ENCODE results near the gene C3.
"Not testable (repeated sequence)": the region's sequence is repeated elsewhere in the genome, so short reads cannot be mapped to it uniquely, and the experiment has no call there.

C3 gene

GRCh38 chr19:6713773-6714692 is 6.4 kb downstream of the C3 start:
- DNase-seq (ENCODE audit: low spot score) (no peak), FAIRE-seq (no peak)

GRCh38 chr19:6712692-6713670 is 7.5 kb downstream of the C3 start:
- no peak for FAIRE-seq
- no peak for DNase-seq (ENCODE audit: low spot score)

DNA sequence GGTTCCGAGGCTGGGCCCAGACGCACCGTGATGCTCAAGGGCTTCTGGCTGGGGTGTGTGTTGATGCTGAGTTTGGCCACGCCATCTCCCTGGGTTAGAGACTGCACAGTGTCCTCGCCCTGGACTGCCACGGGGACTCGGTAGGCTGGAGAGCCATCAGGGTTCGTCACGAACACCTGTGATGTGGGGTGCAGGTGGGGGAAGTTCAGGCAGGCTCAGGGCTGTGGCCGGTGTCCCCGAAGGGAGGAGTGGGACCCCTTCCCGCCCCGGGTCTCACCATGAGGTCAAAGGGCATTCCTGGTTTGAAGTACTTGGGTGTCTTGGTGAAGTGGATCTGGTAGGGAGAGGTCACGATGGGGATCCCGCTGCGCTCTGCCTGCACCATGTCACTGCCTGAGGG is 8.2 kb downstream of the C3 start:
- FAIRE-seq (no peak), DNase-seq (ENCODE audit: low spot score) (no peak)

DNA sequence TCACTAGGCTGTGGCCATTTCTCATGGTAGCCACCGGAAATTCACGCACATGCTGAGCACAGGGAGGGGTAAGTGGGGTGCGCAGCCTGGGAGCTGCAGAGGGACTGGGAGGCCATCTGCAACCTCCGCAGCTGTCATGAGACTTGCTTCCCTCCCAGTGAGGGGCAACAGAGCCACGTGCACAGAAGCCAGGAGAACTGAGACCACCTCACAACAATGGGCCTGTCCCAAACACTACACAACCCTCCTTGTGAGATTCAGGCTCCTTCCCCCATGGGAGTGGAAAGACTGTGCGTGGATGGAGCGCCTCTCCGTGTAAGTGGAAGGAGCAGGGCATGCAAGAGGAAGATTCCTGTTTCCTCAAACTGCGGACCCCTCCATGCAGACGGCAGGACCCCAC is 8.8 kb downstream of the C3 start:
- FAIRE-seq (no peak), DNase-seq (ENCODE audit: low spot score) (no peak)

GRCh38 chr19:6711078-6711361 is 9.4 kb downstream of the C3 start:
- DNase-seq (ENCODE audit: low spot score) (no peak), FAIRE-seq (no peak)

- DNase-seq (ENCODE audit: low spot score): no peak
- FAIRE-seq: no peak
Observed at GRCh38 chr19:6710273-6711077, 10.0 kb downstream of the C3 start.

GRCh38 chr19:6709549-6709948 is 10.9 kb downstream of the C3 start:
- no peak for DNase-seq (ENCODE audit: low spot score)
- no peak for FAIRE-seq

- not testable (repeated sequence) for FAIRE-seq; DNase-seq (ENCODE audit: low spot score)
Observed at GRCh38 chr19:6708913-6709312, 11.5 kb downstream of the C3 start.

DNA sequence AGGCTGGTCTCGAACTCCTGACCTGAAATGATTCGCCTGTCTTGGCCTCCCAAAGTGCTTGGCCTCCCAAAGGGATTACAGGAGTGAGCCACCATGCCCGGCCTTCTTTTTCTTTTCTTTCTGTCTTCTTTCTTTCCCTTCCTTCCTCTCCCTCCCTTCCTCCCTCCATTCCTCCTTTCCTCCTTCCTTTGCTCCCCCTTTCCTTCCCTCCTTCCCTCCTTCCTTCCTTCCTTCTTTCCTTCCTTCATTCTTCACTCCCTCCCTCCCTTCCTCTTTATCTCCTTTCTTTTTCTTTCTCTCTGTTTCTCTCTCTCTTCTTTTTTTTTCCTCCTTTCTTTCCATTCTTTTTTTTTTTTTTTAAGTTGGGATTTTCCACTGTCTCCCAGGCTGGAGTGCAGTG is 12.1 kb downstream of the C3 start:
- no peak for DNase-seq (ENCODE audit: low spot score)
- no peak for FAIRE-seq

GRCh38 chr19:6707658-6708018 is 12.8 kb downstream of the C3 start:
- no peak for FAIRE-seq

GRCh38 chr19:6707011-6707657 is 13.3 kb downstream of the C3 start:
- DNase-seq (ENCODE audit: low spot score) (no peak), FAIRE-seq (no peak)

More at GRCh38 chr19:6707658-6708018, 12.8 kb downstream of the C3 start:
- no peak for DNase-seq (ENCODE audit: low spot score)

DNA sequence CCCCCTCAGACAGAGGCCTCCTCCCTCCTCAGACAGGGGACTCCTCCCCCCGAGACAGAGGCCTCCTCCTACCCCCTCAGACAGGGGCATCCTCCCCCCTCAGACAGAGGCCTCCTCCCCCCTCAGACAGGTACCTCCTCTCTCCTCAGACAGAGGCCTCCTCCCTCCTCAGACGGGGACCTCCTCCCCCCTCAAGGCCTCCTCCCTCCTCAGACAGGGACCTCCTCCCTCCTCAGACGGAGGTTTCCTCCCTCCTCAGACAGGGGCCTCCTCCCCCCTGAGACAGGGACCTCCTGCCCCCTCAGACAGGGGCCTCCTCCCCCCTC is 13.9 kb downstream of the C3 start:
- no peak for DNase-seq (ENCODE audit: low spot score)
- no peak for FAIRE-seq

- DNase-seq (ENCODE audit: low spot score): no peak
- FAIRE-seq: no peak
Observed at GRCh38 chr19:6705931-6706632, 14.4 kb downstream of the C3 start.

DNA sequence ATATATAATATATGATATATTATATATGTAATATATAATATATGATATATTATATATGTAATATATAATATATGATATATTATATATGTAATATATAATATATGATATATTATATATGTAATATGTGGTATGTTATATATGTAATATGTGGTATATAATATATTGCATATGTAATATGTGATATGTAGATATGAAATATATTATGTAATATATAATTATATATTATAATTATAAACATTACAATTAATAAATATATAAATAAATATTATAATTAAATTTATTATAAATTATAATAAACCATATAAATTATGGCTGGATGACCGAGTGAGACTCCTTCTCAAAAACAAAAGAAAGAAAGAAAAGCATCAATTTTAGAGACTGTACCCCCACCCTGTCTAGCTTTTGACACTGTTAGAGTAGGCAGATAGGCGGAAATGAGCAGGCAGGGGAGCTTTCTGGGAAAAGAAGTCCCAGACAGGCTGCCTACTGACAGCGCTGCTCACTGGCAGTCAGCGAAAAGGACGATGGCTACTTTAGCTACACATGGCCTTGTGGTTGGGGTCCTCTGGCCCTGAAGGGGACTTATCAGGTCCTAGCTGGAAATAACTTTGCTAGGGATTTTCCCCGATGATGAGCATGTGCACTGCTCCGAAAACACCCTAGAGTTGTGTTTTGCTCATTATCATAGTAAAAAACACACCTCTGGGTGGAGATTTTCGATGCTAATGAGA is 19.7 kb downstream of the C3 start:
- DNase-seq (ENCODE audit: low spot score): no peak
- no peak for FAIRE-seq

- DNase-seq (ENCODE audit: low spot score) (no peak), FAIRE-seq (no peak)
Observed at GRCh38 chr19:6699935-6700334, 20.5 kb downstream of the C3 start.

DNA sequence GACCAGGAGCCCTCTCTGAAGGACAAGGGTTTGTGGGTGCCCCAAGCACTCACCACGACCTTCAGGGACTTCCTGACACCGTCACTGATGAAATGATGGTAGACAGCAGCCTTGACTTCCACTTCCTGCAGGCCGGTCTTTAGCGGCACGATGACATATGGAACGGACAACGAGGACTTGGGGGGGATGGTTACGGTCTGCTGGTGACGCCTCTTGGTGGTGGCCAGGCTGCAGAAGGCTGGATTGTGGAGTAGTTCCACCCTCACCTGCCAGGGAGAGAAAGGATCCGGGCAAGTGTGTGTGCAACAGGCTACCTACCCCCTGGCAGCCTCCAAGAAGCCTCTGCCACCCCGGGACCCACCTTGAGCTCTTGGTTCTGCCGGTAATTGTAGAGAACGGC is 23.2 kb downstream of the C3 start:
- FAIRE-seq (no peak), DNase-seq (ENCODE audit: low spot score) (no peak)

- FAIRE-seq: no peak
- DNase-seq (ENCODE audit: low spot score): no peak
Observed at GRCh38 chr19:6696239-6696820, 24.1 kb downstream of the C3 start.

GRCh38 chr19:6694147-6694815 is 26.2 kb downstream of the C3 start:
- FAIRE-seq: no peak
- DNase-seq (ENCODE audit: low spot score): no peak

GRCh38 chr19:6693681-6694080 is 26.8 kb downstream of the C3 start:
- FAIRE-seq (no peak), DNase-seq (ENCODE audit: low spot score) (no peak)
